Measurements from ENCODE around the gene PCP2. TPM values are rescaled to one million over a fixed set of nuclear protein-coding genes. Genes with fewer than 3 reads are reported as not detected.

PCP2 gene
- total and polyA plus RNA-seq, 2 of the 13 experiments (the other 11 are each of a cell fraction or from before 2014, with no cell fraction given): 0.62 TPM; not detected in 1

GRCh38 chr19:7681340-7682174 is 48.0 kb upstream of the PCP2 start (continued):
- TF ChIP-seq MED8 (CRISPR knock-in tag; IDR thresholded peaks at IDR 0.05; ENCODE audit: insufficient replicate concordance): no peak
- no peak for TF ChIP-seq ARNT (IDR thresholded peaks at IDR 0.05)
- no peak for TF ChIP-seq ZNF749 (CRISPR knock-in tag; IDR thresholded peaks at IDR 0.05; ENCODE audit: borderline replicate concordance)
- TF ChIP-seq ZNF766 (CRISPR knock-in tag; IDR thresholded peaks at IDR 0.05; ENCODE audit: borderline replicate concordance): no peak
- no peak for TF ChIP-seq CBX1 (IDR thresholded peaks at IDR 0.05; ENCODE audit: low read depth)
- no peak for TF ChIP-seq ZKSCAN8 (CRISPR knock-in tag; IDR thresholded peaks at IDR 0.05; ENCODE audit: borderline replicate concordance)
- TF ChIP-seq ZBTB14 (CRISPR knock-in tag; IDR thresholded peaks at IDR 0.05): no peak
- TF ChIP-seq ZKSCAN1 (IDR thresholded peaks at IDR 0.05; ENCODE audit: low read length): no peak
- TF ChIP-seq FLYWCH1 (CRISPR knock-in tag; IDR thresholded peaks at IDR 0.05): no peak

- in situ Hi-C loops (cut with HindIII; ENCODE audit: extremely low pct_ligation_motif_present, low pct_unique_long_range_greater_than_20kb): loop anchor here (5.0 to 10.0 kb wide), 2 partner anchors 114 to 118 kb away; no protein-coding TSS in a partner anchor
- peaks cover 5% of the 10 kb centered on the region for H3K79me2 ChIP-seq (ENCODE audit: insufficient read depth, low read length)
- no peak within 1 kb of the TSS for H2AFZ ChIP-seq (ENCODE audit: low read length)
- no peak for FAIRE-seq
- intact Hi-C loops (cut with micrococcal nuclease; ENCODE audit: unreplicated experiment): loop anchor here (1.0 to 2.0 kb wide), 2 partner anchors 28 to 118 kb away; no protein-coding TSS in a partner anchor
- POLR2A ChIA-PET: interaction anchor here (0.7 to 1.2 kb wide), 2 partner anchors 43 to 112 kb away, joined by 4 read pairs; no protein-coding TSS in a partner anchor
- H3K4me2 ChIP-seq (ENCODE audit: low read depth, low read length): peak within 1 kb of the TSS; percentile 92
- BruUV-seq (replicated peaks): no TSS peak
- CTCF ChIA-PET (ENCODE audit: low intra/inter-chr PET ratio, low total read pairs): interaction anchor here (2.8 to 3.1 kb wide), 2 partner anchors 29 to 112 kb away, joined by 13 to 34 read pairs; no protein-coding TSS in a partner anchor
- H3K9ac ChIP-seq (ENCODE audit: insufficient read depth, low read depth, low read length): peak within 1 kb of the TSS; percentile 88
- peaks cover 3 to 18% of the 10 kb centered on the region in 2 experiments; a peak in 2 of 5 replicates for H3K27me3 ChIP-seq (ENCODE audit: control insufficient read depth in 1 of 2, insufficient read depth in 2 of 2, low read length in 2 of 2)
- H3K4me1 ChIP-seq (ENCODE audit: insufficient read depth, low read length): peaks cover 36% of the 10 kb centered on the region
- H3K4me3 ChIP-seq (replicated peaks in 1 of 3; ENCODE audit: insufficient read depth in 1 of 3, low read depth in 2 of 3, low read length in 3 of 3): peak within 1 kb of the TSS; percentile 85 to 99 (median 97)
- H3K27ac ChIP-seq (ENCODE audit: extremely low read length, insufficient read depth, low read length): peak within 1 kb of the TSS; percentile 57
- no peaks in the 10 kb centered on the region for H4K20me1 ChIP-seq (ENCODE audit: insufficient read depth, low read length)
- H3K9me3 ChIP-seq (ENCODE audit: low read length): no peaks in the 10 kb centered on the region
- WGBS (ENCODE audit: low lambda C conversion rate): 0% methylated on average over 5 of the region's 79 CpGs
- 0 out of 5 replicates have a peak, but pooled peaks cover 0 to 2% of the 10 kb centered on the region in 2 experiments for H3K36me3 ChIP-seq (replicated peaks in 1 of 2; ENCODE audit: control insufficient read depth in 1 of 2, insufficient read depth in 2 of 2, low read length in 2 of 2)
- ATAC-seq: peak; percentile 76
- peak; percentile 52 for DNase-seq (ENCODE audit: low spot score)
- TF ChIP-seq SSRP1 (CRISPR knock-in tag; IDR thresholded peaks at IDR 0.05) (no peak), PITX1 (CRISPR knock-in tag; IDR thresholded peaks at IDR 0.05) (no peak), NPAS2 (CRISPR knock-in tag; IDR thresholded peaks at IDR 0.05; ENCODE audit: borderline replicate concordance) (no peak), ZNF10 (CRISPR knock-in tag; IDR thresholded peaks at IDR 0.05; ENCODE audit: borderline replicate concordance, low read depth) (no peak), MAFF (IDR thresholded peaks at IDR 0.05; ENCODE audit: low read depth, low read length) (no peak), FOXC1 (CRISPR knock-in tag; IDR thresholded peaks at IDR 0.05; ENCODE audit: borderline replicate concordance) (no peak; the same call in 1 of the 2 replicates), PHB2 (IDR thresholded peaks at IDR 0.05; ENCODE audit: partially characterized antibody) (no peak), SRF (IDR thresholded peaks at IDR 0.05; ENCODE audit: low read depth, low read length) (no peak), TCF12 (IDR thresholded peaks at IDR 0.05) (no peak), TCF12 (CRISPR knock-in tag; IDR thresholded peaks at IDR 0.05) (peak; percentile 59; the same call in 1 of the 2 replicates), ZNF772 (CRISPR knock-in tag; IDR thresholded peaks at IDR 0.05) (peak; percentile 56), ZNF232 (CRISPR knock-in tag; IDR thresholded peaks at IDR 0.05; ENCODE audit: borderline replicate concordance) (0 out of 2 replicates have a peak, but pooled peaks have one; percentile 44), SMARCC2 (IDR thresholded peaks at IDR 0.05) (no peak), KLF15 (CRISPR knock-in tag; IDR thresholded peaks at IDR 0.05; ENCODE audit: borderline replicate concordance) (no peak)
Observed at GRCh38 chr19:7680606-7681339, 47.3 kb upstream of the PCP2 start, which contains the start of gene TRAPPC5. Gene TRAPPC5, plus strand, starts transcription at chr19:7680833. Its CDS starts 1,421 bp downstream, at chr19:7682254.
